HG03520 (cell line): ENCODE measurements around the gene CFAP299.

Source experiments
- ATAC-seq: cut with Tn5 transposase; IDR thresholded peaks from one replicate; pipeline ENCODE4 v1.9.1; 2021; ENCODE audit warnings: mild to moderate bottlenecking, moderate library complexity; ENCODE audit not compliant: unreplicated experiment

The CFAP299 gene

GRCh38 chr4:80495865-80496264 is 160.3 kb downstream of the CFAP299 start:
- ATAC-seq: no peak

- no peak for ATAC-seq
These were observed 163.2 kb downstream of the CFAP299 start for GRCh38 chr4:80498725-80499124.

- ATAC-seq: no peak
These were observed 165.1 kb downstream of the CFAP299 start for GRCh38 chr4:80500613-80501012.

DNA sequence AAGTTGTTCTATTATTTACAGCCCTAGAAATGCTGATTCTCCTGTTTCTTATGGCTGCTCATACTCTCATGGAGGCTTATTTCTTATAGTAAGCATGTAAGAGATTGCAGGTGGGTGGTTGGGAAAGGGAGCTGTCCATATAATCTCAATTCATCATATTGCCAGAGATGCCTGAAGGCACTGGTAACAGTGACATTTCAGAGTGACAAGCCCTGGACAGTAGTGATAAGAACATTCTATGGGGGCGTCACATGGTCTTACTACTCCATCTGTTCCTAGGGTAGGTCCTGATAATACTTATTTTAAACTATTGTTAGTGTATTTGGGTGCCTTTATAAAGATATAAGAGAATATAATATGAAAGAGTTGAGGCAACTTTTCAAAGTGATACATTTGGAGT is 171.5 kb downstream of the CFAP299 start:
- ATAC-seq: no peak

GRCh38 chr4:80507507-80507906 is 172.0 kb downstream of the CFAP299 start:
- peak; percentile 85 for ATAC-seq

DNA sequence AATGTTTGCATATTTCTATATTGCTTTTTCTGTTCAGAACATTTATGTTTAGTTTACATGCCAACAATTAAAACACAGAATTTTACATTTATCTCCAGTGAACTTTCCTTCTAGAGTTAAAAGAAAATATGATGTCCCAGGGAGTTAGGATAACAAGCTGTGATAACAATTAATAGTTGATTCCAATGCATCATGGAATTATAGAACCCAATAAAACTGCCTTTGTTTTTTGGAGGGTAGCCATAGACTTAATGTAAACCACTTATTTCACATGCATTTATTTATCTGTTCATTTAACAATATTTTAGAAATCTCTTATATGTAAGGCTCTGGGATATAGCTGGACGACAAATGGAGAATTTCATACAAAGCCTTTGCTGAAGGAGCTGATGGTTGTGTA is 180.0 kb downstream of the CFAP299 start:
- no peak for ATAC-seq

GRCh38 chr4:80521438-80521837 is 185.9 kb downstream of the CFAP299 start:
- ATAC-seq: no peak

DNA sequence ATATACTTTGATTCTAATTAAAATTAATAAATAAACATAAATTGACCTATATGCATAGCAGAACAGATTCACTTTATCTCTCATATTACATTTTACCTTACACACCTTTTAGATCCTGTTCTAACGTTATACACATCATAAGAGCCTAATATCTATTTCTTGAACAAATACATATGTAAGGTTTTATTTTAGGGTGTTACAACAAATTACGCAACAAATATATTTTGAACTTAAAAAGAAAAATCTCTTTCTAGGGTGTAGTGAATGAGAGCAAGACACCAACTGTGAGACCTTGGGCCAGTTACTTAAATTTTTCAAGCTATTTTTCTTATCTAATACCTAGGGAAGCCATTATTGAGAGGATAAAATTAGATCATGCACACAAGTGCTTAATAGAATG is 191.2 kb downstream of the CFAP299 start:
- no peak for ATAC-seq

DNA sequence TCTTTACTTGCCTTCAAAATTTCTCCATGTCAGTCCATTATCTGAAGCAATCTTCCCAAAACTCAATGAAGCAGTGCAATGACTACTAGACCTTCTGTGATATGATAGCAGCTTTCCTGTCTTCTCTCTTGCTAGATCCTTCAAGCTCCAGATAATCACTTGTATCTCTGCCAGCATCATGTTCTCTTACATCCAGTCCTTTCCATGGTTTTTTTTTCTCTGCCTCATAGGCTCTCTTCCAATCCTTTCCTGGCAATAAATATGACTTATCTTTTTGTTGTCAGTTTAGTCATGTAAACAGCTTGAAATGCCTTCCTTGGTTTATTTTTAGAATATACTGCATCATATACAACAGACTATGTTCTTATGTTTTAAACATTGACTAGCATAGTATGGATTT is 193.5 kb downstream of the CFAP299 start:
- no peak for ATAC-seq

DNA sequence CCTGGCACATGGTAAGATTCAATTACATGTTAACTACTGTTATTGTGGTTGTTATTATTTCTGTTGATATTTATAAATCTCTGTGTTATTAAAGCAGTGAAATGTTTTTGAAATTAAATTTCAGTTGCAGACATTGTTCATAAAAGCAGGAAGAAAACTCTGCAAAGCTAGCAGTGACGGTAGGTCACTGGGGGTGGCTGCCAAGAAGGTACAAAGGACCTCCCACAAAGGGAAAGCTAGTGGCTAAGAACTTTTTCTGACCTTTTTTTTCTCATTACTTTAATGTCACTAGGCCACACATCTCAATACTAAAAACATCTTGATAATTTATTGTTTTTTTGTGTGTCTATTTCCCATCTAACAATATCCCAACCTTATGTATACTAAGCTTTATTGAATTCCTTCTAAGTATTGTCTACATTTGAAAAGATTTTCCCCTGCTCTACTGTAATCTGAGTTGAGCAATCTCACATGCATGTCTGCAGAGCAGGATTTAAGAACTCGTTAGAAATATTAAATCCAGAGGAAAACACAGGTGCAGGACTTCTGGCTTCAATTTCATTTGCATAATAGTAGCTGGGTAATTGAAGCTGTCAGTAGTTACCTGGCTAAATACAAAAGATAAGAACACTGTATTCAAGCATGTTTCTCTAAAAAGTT is 197.3 kb downstream of the CFAP299 start:
- ATAC-seq: no peak

- ATAC-seq: no peak
These were observed 200.0 kb downstream of the CFAP299 start for GRCh38 chr4:80535551-80535950.

DNA sequence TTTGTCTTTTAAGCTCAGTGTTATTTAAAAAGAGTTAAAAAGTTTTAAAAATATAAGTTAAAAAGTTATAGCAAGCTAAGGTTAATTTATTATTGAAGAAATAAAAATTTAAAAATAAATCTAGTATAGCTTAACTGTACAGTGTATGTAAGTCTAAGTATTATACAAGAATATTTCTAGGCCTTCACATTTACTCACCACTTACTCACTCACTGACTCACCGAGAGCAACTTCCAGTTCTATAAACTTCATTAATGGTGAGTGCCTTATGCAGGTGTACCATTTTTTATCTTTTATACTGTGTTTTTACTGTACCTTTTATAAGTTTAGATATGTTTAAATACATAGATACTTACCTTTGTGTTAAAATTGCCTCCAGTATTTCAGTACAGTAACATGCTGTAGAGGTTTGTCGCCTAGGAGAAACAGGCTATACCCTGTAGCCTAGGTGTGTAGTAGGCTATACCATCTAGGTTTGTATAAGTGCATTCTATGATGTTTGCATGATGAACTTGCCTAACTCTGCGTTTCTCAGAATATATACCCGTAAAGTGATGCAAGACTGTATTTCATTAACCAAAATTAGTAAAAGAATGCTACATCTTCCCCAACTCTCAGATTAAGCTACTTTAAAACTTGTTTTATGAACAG is 202.9 kb downstream of the CFAP299 start:
- ATAC-seq: no peak

DNA sequence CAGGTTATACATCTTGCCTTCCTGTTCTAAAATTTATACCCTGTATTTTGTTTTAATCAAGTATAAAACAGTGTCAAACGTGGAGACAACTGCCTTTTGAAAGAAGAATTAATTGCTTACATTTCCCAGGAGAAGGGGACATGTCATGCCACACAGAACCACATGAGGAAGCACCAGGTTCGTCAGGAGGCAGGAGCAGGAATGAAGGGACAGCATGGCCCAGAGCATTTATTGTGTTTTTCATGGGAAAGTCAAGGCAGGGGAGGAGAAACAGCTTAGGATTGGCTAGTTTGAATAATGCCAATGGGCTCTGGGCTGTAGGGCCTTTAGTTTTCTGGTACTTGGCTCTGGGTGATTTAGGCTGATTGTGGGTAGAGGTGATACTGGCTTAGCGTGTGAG is 203.7 kb downstream of the CFAP299 start:
- no peak for ATAC-seq

DNA sequence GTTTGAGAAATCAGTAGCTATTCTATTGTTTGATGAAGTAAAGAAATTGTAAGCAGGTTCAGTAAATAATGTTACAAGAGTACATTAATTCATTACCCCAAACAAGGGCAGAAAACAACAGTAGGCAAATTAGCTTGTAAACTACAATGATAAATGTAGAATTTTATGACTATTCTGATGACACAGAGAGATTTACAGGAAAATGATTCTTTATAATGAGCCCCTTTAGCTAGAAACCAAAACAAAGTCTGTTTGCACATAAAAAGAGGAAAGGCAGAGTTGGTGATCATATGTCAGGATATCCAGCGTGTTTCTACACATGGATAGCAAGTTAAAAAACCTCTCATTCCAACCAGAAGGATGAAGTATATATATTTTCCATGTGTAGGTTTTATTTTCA is 204.8 kb downstream of the CFAP299 start:
- ATAC-seq: no peak

DNA sequence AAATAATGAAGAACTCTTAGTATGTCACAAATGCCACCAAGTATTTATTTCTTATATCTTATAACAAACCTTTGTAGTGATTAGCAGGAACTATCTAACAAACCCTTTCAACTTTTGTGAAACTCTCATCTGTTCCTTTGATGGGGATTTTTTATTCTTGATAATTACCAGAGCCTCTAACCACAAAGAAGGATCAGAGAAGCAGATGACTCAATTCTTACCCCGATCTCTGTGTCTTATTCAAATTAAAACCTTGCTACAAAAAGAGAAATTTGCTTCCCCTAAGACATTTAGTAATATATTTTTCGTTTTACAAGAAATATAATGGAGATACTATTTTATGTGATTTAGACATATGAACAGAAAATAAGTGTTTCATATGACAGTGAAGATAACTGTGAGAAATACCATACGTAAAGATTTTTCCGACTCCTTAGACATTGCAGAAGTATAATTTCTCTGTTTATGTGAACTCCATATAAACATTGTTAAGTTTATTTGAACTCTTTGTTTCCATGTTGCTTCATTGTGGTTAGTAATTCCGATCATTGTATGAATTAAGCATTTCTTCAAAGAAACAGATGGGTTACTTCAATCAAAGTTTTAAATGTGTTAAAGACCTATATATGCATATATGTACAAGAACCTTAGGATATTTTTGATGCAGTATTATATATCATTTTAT is 205.4 kb downstream of the CFAP299 start:
- peak; percentile 91 for ATAC-seq

DNA sequence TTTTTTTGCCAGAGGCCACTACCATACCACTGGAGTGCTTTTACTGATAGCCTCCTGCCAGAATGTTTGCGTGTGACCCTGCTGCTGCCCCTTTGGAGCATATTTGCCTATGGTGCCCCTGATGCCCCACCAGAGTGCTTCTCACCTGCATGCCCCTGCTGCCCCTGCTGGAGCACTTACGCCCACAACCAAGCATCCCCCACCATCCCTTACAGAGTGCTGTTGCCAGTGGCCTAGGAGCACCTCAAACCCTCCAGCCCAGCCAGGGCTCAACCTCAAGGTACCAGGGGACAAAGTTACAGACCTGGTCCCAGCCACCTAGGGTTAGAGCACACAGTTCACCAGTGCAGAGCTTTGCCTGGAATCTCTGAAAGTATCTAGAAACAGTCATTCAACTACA is 207.2 kb downstream of the CFAP299 start:
- no peak for ATAC-seq

DNA sequence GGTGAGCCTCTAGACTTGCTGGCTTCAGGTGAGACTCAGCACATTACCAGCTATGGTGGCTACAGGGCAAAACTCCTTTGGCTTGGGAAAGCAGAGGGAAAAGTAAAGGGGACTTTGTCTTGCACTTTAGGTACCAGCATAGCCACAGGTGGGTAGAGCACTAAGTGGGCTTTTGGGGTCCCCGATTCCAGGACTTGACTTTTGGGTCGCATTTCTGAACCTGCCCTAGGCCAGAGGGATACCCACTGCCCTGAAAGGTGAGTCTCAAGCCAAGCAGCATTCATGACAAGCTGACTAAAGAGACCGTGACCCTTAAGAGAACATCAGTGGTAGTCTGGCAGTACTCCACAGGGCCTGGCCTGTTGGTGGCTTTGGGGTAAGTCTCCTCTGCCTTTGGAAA is 224.8 kb downstream of the CFAP299 start:
- no peak for ATAC-seq

GRCh38 chr4:80566203-80566872 is 230.8 kb downstream of the CFAP299 start:
- no peak for ATAC-seq

GRCh38 chr4:80568891-80569290 is 233.4 kb downstream of the CFAP299 start:
- ATAC-seq: no peak

DNA sequence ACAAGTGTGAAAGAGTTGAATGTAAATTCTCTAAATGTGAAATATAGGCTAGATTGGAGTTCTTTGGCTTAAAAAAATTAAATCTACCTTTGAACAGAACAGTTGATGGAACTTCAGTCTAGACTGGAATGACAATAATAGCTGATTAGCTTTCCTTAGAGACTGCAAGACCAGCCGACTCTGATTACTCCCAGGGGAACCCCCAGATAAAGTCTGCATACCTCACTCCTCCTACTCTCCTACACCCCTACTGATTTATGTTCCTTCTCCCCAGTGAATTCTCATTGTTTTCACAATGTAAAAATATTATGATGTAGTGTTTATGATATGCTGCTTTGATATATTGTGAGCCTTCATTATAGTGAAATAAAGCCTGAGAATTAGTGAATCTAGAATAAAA is 241.3 kb downstream of the CFAP299 start:
- ATAC-seq: no peak

GRCh38 chr4:80578001-80578400 is 242.5 kb downstream of the CFAP299 start:
- ATAC-seq: no peak

- ATAC-seq: no peak
These were observed 250.0 kb downstream of the CFAP299 start for GRCh38 chr4:80585542-80585941.
